T-helper 1 cell treated with Interleukin-12 subunit alpha and Interleukin-12 subunit beta and Interleukin-4 antibody, amounts not matched to agents 30 μg/mL and 1 μg/mL, for 36 hours (primary cell): ENCODE results near the gene CYP1A2.

Source experiments
- H3K27ac Mint-ChIP-seq: one replicate; pipeline ENCODE4 v1.8.0; 2021; ENCODE audit warnings: mild to moderate bottlenecking, mixed read lengths
- H3K27me3 Mint-ChIP-seq: one replicate; pipeline ENCODE4 v1.8.0; 2021; ENCODE audit warnings: low read depth, mixed read lengths
- H3K36me3 Mint-ChIP-seq: one replicate; pipeline ENCODE4 v1.8.0; 2021; ENCODE audit warnings: low read depth, mixed read lengths
- H3K4me1 Mint-ChIP-seq: one replicate; pipeline ENCODE4 v1.8.0; 2021; ENCODE audit warnings: low read depth, mixed read lengths
- H3K4me3 Mint-ChIP-seq: one replicate; pipeline ENCODE4 v1.8.0; 2021; ENCODE audit warnings: mild to moderate bottlenecking, moderate library complexity, mixed read lengths
- H3K9me3 Mint-ChIP-seq: one replicate; pipeline ENCODE4 v1.8.0; 2021; ENCODE audit warnings: mixed read lengths

Gene CYP1A2

GRCh38 chr15:74748322-74748946, at the start of gene CYP1A2:
TSS of gene CYP1A2 (plus strand) at chr15:74748845. CDS start at chr15:74749739, 894 bp downstream.
- no peak within 1 kb of the TSS for H3K4me3 Mint-ChIP-seq
- no peak within 1 kb of the TSS for H3K27ac Mint-ChIP-seq
- H3K9me3 Mint-ChIP-seq: no peaks in the 10 kb centered on the region
- no peaks in the 10 kb centered on the region for H3K36me3 Mint-ChIP-seq
- no peaks in the 10 kb centered on the region for H3K4me1 Mint-ChIP-seq
- H3K27me3 Mint-ChIP-seq: no peaks in the 10 kb centered on the region

DNA sequence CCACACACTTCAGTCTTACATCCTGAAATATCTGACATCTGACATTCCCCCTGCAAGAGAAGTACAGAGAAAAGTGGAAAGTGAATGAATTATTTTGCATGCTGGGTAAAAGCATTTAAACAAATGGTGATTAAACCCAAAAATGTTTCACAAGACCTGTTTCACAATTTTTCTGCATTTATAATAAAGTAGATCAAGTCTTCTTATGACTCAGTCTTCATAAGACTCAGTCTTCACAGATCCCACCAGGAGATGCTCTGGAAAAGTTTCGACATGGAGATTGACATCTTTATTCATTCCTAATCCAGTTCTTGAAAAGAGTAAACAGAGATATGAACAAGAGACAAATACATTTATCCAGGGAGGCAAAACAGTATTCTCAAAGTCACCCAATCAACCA, 39.6 kb upstream of the CYP1A2 start:
- H3K27me3 Mint-ChIP-seq: peaks cover 12% of the 10 kb centered on the region
- H3K4me1 Mint-ChIP-seq: peaks cover 5% of the 10 kb centered on the region
- no peak overlapping the region for H3K4me3 Mint-ChIP-seq
- no peaks in the 10 kb centered on the region for H3K36me3 Mint-ChIP-seq
- H3K9me3 Mint-ChIP-seq: no peaks in the 10 kb centered on the region
- no peak overlapping the region for H3K27ac Mint-ChIP-seq

DNA sequence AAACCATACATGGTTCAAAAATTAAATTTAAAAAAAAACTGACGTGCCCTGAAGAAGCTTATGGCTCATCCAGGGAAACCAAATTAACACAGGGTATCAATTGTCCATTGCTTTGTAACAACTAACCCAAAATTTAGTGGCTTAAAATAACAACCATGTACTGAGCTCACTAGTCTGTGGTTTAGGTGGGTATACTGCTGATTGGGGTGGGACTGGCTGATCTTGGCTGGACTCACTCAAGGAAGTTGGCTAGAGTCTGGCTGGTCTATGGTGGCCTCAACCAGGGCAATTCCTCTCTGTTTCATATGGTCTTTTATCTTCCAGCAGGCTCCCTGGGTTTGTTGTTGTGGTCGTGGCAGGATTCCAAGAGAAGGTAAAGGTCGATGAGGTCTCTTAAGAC, 38.8 kb upstream of the CYP1A2 start:
- peaks cover 12% of the 10 kb centered on the region for H3K27me3 Mint-ChIP-seq
- no peaks in the 10 kb centered on the region for H3K9me3 Mint-ChIP-seq
- H3K4me1 Mint-ChIP-seq: peaks cover 5% of the 10 kb centered on the region
- H3K36me3 Mint-ChIP-seq: no peaks in the 10 kb centered on the region
- H3K27ac Mint-ChIP-seq: no peak overlapping the region
- no peak overlapping the region for H3K4me3 Mint-ChIP-seq

DNA sequence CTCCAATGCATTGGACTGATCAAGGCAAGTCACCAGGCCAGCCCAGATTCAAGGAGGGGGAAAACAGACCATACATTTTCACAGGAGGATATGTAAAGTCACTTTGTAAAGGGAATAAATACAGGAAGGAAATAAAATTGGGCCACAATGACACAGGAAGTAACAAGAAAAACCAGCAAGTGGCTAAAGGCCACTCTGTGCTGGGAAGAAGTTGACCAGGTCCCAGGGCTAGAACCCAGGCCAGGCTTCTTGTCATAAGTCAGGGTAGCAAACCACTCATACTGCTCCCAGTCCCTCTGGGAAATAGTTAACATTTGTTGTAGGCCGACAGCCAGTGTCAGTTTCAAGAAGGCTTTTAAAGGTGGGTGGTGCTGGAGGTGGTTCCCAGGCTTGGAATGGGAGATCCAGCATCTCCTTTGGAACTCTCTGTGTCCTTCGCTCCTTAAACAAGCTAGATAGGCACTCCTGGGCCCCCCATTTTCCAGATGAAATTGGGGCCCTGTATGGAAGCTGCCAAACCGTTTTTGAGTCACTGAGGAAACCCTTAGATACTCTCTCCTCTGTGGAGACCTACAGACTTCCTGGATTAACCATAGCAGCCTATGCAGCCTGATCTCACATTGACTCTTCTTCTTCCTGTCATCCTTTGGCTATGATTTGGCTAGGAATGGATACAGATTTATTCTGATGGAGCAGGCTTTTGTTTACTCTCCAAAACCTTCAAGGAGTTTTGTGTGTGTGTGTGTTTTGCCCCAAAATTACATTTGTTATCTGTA, 38.1 kb upstream of the CYP1A2 start:
- Mint-ChIP-seq H3K27ac (no peak overlapping the region), H3K27me3 (peaks cover 12% of the 10 kb centered on the region), H3K9me3 (no peaks in the 10 kb centered on the region), H3K4me1 (peaks cover 5% of the 10 kb centered on the region), H3K36me3 (no peaks in the 10 kb centered on the region), H3K4me3 (no peak overlapping the region)

DNA sequence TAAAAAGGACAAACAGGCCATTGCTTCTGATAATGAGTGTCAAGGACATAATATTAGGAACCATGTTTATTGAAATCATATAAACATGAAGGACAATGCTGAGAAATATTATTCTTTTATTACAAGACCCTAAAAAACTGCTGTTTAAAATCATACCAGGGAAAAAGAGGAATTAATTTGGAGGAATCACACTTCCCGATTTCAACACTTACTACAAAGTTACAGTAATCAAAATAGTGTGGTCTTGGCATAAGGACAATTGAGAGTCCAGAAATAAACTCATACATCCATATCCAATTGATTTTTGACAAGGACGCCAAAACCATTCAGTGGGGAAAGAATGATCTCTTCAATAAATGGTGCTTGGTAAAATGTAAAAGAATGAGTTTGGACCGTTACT, 36.3 kb upstream of the CYP1A2 start:
- H3K27me3 Mint-ChIP-seq: peaks cover 9% of the 10 kb centered on the region
- H3K27ac Mint-ChIP-seq: no peak overlapping the region
- H3K4me1 Mint-ChIP-seq: peaks cover 5% of the 10 kb centered on the region
- no peaks in the 10 kb centered on the region for H3K9me3 Mint-ChIP-seq
- H3K36me3 Mint-ChIP-seq: no peaks in the 10 kb centered on the region
- H3K4me3 Mint-ChIP-seq: no peak overlapping the region

GRCh38 chr15:74716651-74717050, 32.0 kb upstream of the CYP1A2 start:
- H3K27ac Mint-ChIP-seq: no peak overlapping the region
- H3K4me1 Mint-ChIP-seq: no peaks in the 10 kb centered on the region
- H3K36me3 Mint-ChIP-seq: no peaks in the 10 kb centered on the region
- no peak overlapping the region for H3K4me3 Mint-ChIP-seq
- H3K9me3 Mint-ChIP-seq: no peaks in the 10 kb centered on the region
- no peaks in the 10 kb centered on the region for H3K27me3 Mint-ChIP-seq

- no peaks in the 10 kb centered on the region for H3K9me3 Mint-ChIP-seq
- H3K4me3 Mint-ChIP-seq: no peak overlapping the region
- no peaks in the 10 kb centered on the region for H3K36me3 Mint-ChIP-seq
- no peak overlapping the region for H3K27ac Mint-ChIP-seq
- peaks cover 11% of the 10 kb centered on the region for H3K4me1 Mint-ChIP-seq
- peaks cover 30% of the 10 kb centered on the region for H3K27me3 Mint-ChIP-seq
Observed at GRCh38 chr15:74722591-74722990, 26.1 kb upstream of the CYP1A2 start.

DNA sequence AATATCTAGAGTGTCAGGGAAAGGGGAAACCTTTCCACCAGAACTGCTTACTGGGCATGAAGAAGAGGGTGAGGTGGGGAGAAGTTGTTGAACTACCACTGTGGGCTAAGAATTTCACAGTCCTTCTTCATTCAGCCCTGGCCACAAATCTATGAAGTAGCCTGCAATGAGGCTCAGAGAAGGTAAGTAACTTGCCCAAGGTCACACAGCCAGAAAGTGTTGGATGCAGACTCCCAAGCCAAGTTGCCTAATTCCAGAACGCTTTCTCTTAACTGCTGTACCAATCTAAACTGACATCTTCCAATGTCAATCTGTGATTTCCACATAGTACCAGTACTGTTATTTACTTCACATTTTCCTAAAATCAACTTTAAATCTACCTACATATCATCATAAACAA, 25.5 kb upstream of the CYP1A2 start:
- Mint-ChIP-seq H3K36me3 (no peaks in the 10 kb centered on the region), H3K4me1 (peaks cover 11% of the 10 kb centered on the region), H3K9me3 (no peaks in the 10 kb centered on the region), H3K4me3 (no peak overlapping the region), H3K27me3 (peaks cover 34% of the 10 kb centered on the region), H3K27ac (no peak overlapping the region)

DNA sequence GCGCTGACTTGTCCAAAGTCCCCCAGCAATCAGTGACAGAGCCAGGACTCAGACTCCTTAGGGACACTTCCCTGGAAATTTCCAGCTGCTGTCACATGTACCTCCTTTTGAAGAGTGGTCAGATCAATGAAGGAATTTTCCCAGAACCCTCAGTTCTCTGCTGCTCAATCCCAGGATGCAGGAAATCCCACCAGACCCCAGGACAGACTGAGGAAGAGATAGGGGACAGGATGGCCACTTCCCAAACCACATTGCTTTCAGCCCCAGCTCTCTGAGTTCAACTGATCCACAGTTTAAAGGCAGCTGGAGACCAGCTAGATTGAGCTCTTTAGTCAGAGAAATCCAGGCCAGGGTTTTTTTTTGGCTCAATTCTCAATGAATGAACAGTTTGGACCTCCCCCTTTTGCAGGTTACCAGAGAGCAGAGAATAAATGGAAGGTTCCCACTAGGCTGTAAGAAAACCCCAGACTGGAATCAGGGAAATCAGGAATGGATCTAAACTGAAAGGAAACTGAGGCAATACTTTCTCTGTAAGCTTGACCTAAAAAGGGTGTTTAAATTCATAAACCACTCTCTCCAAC, 24.8 kb upstream of the CYP1A2 start:
- no peaks in the 10 kb centered on the region for H3K9me3 Mint-ChIP-seq
- peaks cover 34% of the 10 kb centered on the region for H3K27me3 Mint-ChIP-seq
- no peak overlapping the region for H3K4me3 Mint-ChIP-seq
- no peaks in the 10 kb centered on the region for H3K36me3 Mint-ChIP-seq
- H3K4me1 Mint-ChIP-seq: peaks cover 11% of the 10 kb centered on the region
- H3K27ac Mint-ChIP-seq: no peak overlapping the region

GRCh38 chr15:74724570-74725224, 23.9 kb upstream of the CYP1A2 start:
- Mint-ChIP-seq H3K27ac (no peak overlapping the region), H3K27me3 (peaks cover 34% of the 10 kb centered on the region), H3K36me3 (no peaks in the 10 kb centered on the region), H3K4me1 (peaks cover 11% of the 10 kb centered on the region), H3K4me3 (peak overlapping the region; percentile 73), H3K9me3 (no peaks in the 10 kb centered on the region)

DNA sequence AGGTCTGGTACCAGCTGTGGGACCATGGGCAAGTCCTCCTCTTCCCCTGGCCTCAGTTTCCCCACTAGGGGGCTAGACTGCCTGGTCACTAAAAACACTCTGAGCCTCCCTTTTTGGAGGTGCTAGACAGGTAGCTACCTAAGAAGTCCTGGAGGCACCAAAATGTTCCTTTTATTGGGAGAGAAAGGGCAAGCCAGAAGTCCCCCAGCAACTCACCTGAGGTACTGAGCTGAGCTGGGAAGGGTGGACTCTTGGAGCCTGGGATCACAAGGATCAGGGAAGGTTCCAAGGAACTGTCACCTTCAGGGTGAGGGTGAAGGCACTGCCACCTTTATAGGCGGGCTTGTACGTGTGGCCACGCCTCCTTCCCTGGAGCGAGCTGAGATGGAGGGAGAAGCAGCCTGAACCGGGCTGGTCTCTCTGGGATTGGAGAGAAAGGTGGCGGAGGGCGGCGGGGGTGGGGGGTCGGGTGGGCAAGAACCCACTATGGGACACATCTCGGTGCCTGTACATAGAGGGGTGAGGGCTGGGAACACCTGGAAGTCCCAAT, 23.3 kb upstream of the CYP1A2 start, which contains the start of gene CYP1A1:
Gene CYP1A1, minus strand, starts transcription at position 304 of the 550 bp plus-strand sequence. CDS start 2,431 bp downstream, outside the sequence.
- H3K27me3 Mint-ChIP-seq: peaks cover 38% of the 10 kb centered on the region
- H3K36me3 Mint-ChIP-seq: no peaks in the 10 kb centered on the region
- no peak within 1 kb of the TSS for H3K27ac Mint-ChIP-seq
- H3K4me1 Mint-ChIP-seq: peaks cover 11% of the 10 kb centered on the region
- peak within 1 kb of the TSS; percentile 73 for H3K4me3 Mint-ChIP-seq
- H3K9me3 Mint-ChIP-seq: no peaks in the 10 kb centered on the region

GRCh38 chr15:74725845-74726773, 22.5 kb upstream of the CYP1A2 start:
- peaks cover 38% of the 10 kb centered on the region for H3K27me3 Mint-ChIP-seq
- no peaks in the 10 kb centered on the region for H3K36me3 Mint-ChIP-seq
- peak overlapping the region; percentile 75 for H3K4me3 Mint-ChIP-seq
- H3K9me3 Mint-ChIP-seq: no peaks in the 10 kb centered on the region
- H3K4me1 Mint-ChIP-seq: peaks cover 11% of the 10 kb centered on the region
- peak overlapping the region; percentile 50 for H3K27ac Mint-ChIP-seq

- Mint-ChIP-seq H3K9me3 (no peaks in the 10 kb centered on the region), H3K4me3 (peak overlapping the region; percentile 75), H3K27ac (peak overlapping the region; percentile 50), H3K27me3 (peaks cover 38% of the 10 kb centered on the region), H3K36me3 (no peaks in the 10 kb centered on the region), H3K4me1 (peaks cover 11% of the 10 kb centered on the region)
Observed at GRCh38 chr15:74726774-74727164, 21.9 kb upstream of the CYP1A2 start.
